GM18951 (cell line): Measurements from ENCODE around the gene ARRDC5.
"Not testable (repeated sequence)": the region's sequence is repeated elsewhere in the genome, so short reads cannot be mapped to it uniquely, and the experiment has no call there.

Source experiments
- POLR2A ChIP-seq: IDR thresholded peaks from 4 replicates; pipeline ENCODE4 v1.6.1; 2011; ENCODE audit warnings: mild to moderate bottlenecking; ENCODE audit not compliant: insufficient read length, insufficient read depth; ENCODE audit errors: extremely low read depth
- in situ Hi-C: fragments of 300-500 bp; cut with MboI; formaldehyde crosslinking; loops from one replicate; pipeline ENCODE4 v1.12.0; 2022; ENCODE audit warnings: low sequenced_read_pairs, mixed read lengths, inconsistent platforms; ENCODE audit not compliant: unreplicated experiment

The ARRDC5 gene

DNA sequence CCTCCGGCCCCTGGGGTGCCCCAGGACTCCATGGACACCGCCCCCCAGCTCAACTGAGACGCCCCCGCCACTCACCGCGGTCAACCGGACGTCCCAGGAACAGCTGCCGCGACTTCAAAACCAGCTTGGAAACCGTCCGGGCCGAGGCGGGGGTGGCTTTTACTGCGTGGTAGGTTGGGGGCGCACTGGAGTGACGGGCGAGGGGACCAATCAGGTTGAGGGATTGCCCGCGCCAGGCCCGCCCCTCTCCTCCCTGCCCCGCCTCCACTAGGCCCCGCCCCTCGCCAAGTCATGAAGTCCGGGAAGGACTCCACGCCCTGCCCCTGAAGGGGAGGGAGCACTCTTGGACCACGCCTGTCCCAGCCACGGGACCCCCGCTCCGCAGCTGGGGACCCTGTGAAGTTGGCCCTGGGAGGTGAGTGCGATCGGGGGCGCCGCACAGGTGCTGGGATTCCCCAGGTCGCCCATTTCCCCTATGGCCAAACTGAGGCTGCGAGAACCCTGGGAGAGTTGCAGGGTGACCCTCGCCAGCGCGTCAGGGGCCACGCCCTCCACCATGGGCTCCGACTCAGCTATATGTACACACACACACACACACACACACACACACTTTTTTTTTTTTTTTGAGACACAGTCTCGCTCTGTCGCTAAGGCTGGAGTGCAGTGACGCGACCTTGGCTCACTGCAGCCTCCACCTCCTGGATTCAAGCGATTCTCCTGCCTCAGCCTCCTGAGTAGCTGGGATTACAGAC, 35.0 kb downstream of the ARRDC5 start, which contains the start of gene PLIN3:
PLIN3 (minus strand) TSS at position 134 of the 752 bp plus-strand sequence. CDS start 6,273 bp downstream, outside the sequence.
- peak; percentile 49 for TF ChIP-seq POLR2A
- in situ Hi-C loops, result no loop called here

GRCh38 chr19:4866595-4867424, 35.9 kb downstream of the ARRDC5 start:
- in situ Hi-C loops, result no loop called here
- TF ChIP-seq POLR2A, result no peak

GRCh38 chr19:4861147-4861546, 41.5 kb downstream of the ARRDC5 start:
- TF ChIP-seq POLR2A, result no peak
- in situ Hi-C loops, result no loop called here

DNA sequence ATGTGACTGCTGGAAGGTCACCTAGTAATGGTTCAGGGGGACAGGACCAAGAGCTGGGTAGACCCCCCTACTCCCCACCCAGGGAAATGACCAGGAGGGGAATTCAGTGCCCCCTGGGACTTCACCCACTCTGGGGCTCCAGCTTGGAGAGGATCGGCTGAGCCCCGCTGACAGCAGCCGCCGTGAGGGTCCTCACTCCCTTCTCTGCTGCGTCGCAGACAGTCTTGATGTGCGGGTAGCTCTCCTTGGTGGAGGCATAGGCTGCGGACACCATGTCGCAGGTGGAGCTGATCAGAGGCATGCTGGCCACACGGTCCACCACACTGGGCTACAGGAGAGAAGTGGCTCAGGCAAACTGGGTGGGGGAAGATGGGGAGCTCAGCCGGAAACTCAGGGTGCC, 43.0 kb downstream of the ARRDC5 start:
- TF ChIP-seq POLR2A, result no peak
- in situ Hi-C loops, result loop anchor here (10.0 kb wide), 1 partner anchor 55 kb away; no protein-coding TSS in a partner anchor

DNA sequence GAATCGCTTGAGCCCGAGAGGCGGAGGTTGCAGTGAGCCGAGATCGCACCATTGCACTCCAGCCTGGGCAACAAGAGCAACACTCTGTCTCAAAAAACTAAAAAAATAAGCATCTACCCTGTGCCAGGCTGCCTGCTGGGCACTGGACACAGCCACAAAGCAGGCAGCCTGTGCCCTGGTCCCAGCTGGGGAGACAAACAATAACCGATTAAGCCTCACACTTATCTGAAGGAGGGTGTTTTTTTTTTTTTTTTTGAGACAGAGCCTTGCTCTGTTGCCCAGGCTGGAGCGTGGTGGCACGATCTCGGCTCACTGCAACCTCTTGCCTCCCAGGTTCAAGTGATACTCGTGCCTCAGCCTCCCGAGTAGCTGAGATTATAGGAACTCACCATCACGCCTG, 46.2 kb downstream of the ARRDC5 start:
- in situ Hi-C loops, result loop anchor here (10.0 kb wide), 1 partner anchor 52 kb away; no protein-coding TSS in a partner anchor

- in situ Hi-C loops, result loop anchor here (10.0 kb wide), 1 partner anchor 49 kb away; no protein-coding TSS in a partner anchor
These were observed 49.2 kb downstream of the ARRDC5 start for GRCh38 chr19:4853506-4853905.

DNA sequence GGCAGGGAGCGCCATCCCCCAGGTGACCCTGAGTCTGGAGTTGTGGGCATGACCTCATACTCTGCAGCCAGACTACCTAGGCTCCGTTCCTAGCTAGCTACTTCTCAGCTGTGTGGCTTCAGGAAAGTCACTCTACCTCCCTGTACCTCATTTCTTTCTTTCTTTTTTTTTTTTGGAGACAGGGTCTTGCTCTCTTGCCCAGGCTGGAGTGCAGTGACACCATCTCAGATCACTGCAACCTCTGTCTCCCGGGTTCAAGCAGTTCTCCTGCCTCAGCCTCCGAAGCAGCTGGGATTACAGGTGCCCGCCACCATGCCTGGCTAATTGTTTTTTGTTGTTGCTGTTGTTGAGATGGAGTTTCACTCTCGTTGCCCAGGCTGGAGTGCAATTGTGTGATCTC, 50.2 kb downstream of the ARRDC5 start:
- no peak for TF ChIP-seq POLR2A
- in situ Hi-C loops, result loop anchor here (10.0 kb wide), 1 partner anchor 48 kb away; no protein-coding TSS in a partner anchor

GRCh38 chr19:4851551-4852290, 51.0 kb downstream of the ARRDC5 start:
- in situ Hi-C loops, result loop anchor here (10.0 kb wide), 1 partner anchor 47 kb away; no protein-coding TSS in a partner anchor
- no peak for TF ChIP-seq POLR2A

DNA sequence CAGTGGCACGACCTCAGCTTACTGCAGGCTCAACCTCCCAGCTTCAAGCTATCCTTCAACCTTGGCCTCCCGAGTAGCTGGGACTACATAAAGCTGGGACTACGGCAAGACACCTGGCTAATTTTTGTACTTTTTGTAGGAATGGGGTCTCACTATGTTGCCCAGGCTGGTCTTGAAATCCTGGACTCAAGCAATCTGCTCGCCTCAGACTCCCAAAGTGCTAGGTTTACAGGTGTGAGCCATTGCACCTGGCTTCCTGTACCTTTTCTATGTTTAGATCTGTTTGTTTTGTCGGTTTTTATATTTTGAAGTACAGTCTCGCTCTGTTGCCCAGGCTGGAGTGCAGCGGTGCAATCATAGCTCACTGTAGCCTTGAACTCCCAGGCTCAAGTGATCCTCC, 53.7 kb downstream of the ARRDC5 start:
- TF ChIP-seq POLR2A, result no peak
- in situ Hi-C loops, result no loop called here

- in situ Hi-C loops, result no loop called here
These were observed 55.3 kb downstream of the ARRDC5 start for GRCh38 chr19:4847190-4847973.

DNA sequence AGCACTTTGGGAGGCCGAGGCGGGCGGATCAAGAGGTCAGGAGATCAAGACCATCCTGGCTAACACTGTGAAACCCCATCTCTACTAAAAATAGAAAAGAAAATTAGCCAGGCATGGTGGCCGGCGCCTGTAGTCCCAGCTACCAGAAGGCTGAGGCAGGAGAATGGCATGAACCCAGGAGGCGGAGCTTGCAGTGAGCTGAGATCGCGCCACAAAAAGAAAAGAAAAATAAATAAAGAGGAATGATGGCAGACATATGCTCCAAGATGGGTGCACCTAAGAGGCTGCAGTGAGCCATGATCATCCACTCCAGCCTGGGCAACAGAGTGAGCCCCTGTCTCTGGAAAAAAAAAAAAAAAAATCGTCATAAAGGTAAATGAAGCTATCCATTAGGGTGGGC, 56.7 kb downstream of the ARRDC5 start:
- in situ Hi-C loops, result not testable (repeated sequence)

More at GRCh38 chr19:4847190-4847973, 55.3 kb downstream of the ARRDC5 start:
- no peak for TF ChIP-seq POLR2A

DNA sequence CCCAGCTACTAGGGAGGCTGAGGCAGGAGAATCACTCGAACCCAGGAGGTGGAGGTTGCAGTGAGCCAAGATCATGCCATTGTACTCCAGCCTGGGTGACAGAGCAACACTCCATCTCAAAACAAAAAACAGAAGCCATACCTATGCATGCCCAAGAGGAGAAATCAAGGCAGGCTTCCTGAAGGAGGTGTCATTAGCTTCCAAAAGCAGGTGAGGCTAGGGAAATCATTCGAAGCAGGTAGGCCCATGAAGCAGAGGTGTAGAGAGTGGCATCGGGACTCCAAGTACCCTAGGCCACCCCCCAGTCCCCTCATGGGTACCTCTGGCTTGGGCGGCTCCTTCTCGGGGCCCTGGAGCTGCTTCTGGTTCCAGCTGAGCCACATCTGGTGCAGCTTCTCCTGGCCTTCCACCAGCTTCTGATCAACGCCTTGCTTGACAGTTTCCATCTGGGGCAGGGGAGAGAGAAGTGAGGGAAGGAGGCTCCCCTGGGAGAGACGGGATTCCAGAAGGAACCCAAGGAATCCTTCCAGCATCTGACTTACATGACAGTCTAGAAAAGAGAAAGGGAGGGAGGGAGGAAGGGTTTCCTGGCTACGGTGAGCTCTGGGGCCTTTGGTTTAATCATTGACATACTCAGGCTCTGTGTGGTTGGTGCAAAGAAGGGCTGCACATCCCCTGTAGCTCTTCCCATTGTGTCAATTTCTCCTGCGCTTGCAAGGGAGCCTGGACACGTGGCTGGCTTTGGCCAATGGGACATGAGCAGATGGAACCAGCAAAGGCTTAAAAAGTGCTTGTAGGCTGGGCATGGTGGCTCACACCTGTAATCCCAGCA, 58.1 kb downstream of the ARRDC5 start:
- in situ Hi-C loops, result no loop called here
- no peak for TF ChIP-seq POLR2A

- in situ Hi-C loops, result no loop called here
- no peak for TF ChIP-seq POLR2A
These were observed 59.1 kb downstream of the ARRDC5 start for GRCh38 chr19:4843647-4843965.
